ENCODE measurements around the gene CD8A. TPM values are rescaled to one million over a fixed set of nuclear protein-coding genes. Genes with fewer than 3 reads are reported as not detected.
A peak's percentile ranks its signal among the peaks of the same experiment; 100 is the strongest.

CD8A gene
- total and polyA plus RNA-seq, 8 donors: 0.39 to 2.0 (median 1.2) TPM

GRCh38 chr2:86788881-86789686 lies 1.6 kb downstream of the CD8A start:
- WGBS, 2 donors: 8 to 9% methylated on average over 64 of the region's 64 CpGs
- Histone ChIP-seq H3K27ac (no peak overlapping the region), H3K9me3 (no peaks in the 10 kb centered on the region), H3K4me1 (peaks cover 0 to 16% (median 9%) of the 10 kb centered on the region in 3 donors), H3K4me3 (peak overlapping the region in 1 of 4 donors; percentile 20), H3K27me3 (peaks cover 0 to 42% (median 12%) of the 10 kb centered on the region in 4 donors), H3K36me3 (no peaks in the 10 kb centered on the region)
- intact Hi-C loops (cut with DNase I): no loop called here
- no peak for FAIRE-seq
- peak in 2 of 6 donors; percentile 62 to 64 for DNase-seq
- no peak for ATAC-seq
- TF ChIP-seq CTCF (IDR thresholded peaks at IDR 0.05): no peak

GRCh38 chr2:86788165-86788564 lies 2.5 kb downstream of the CD8A start:
- peak in 2 of 4 donors; percentile 24 to 29 for ATAC-seq
- no peaks in the 10 kb centered on the region for H3K36me3 ChIP-seq
- peaks cover 0 to 38% (median 12%) of the 10 kb centered on the region in 4 donors for H3K27me3 ChIP-seq
- 43 to 45% methylated on average over 7 of the region's 7 CpGs for whole genome bisulfite sequencing, 2 donors
- H3K4me3 ChIP-seq: no peak overlapping the region
- H3K4me1 ChIP-seq: peaks cover 0 to 16% (median 9%) of the 10 kb centered on the region in 3 donors
- intact Hi-C loops (cut with DNase I): no loop called here
- no peak overlapping the region for H3K27ac ChIP-seq
- no peak for TF ChIP-seq CTCF (IDR thresholded peaks at IDR 0.05)
- no peak for DNase-seq
- H3K9me3 ChIP-seq: no peaks in the 10 kb centered on the region
- no peak for FAIRE-seq

- no peak for TF ChIP-seq CTCF (IDR thresholded peaks at IDR 0.05)
- DNase-seq: no peak
- Histone ChIP-seq H3K4me3 (no peak overlapping the region), H3K27ac (no peak overlapping the region), H3K36me3 (no peaks in the 10 kb centered on the region), H3K4me1 (peaks cover 0 to 16% (median 9%) of the 10 kb centered on the region in 3 donors), H3K9me3 (no peaks in the 10 kb centered on the region), H3K27me3 (peaks cover 0 to 33% (median 12%) of the 10 kb centered on the region in 4 donors)
- 6 to 7% methylated on average over 2 of the region's 2 CpGs for WGBS, 2 donors
- ATAC-seq: peak in 2 of 4 donors; percentile 8 to 25
- FAIRE-seq: no peak
- intact Hi-C loops (cut with DNase I): no loop called here
These were observed 3.0 kb downstream of the CD8A start for GRCh38 chr2:86787736-86788135.

GRCh38 chr2:86786001-86786536 lies 4.6 kb downstream of the CD8A start:
- intact Hi-C loops (cut with DNase I): no loop called here
- no peak for DNase-seq

More at GRCh38 chr2:86786001-86786536, 4.6 kb downstream of the CD8A start:
- TF ChIP-seq CTCF (IDR thresholded peaks at IDR 0.05): no peak
- no peaks in the 10 kb centered on the region for H3K9me3 ChIP-seq
- H3K36me3 ChIP-seq: no peaks in the 10 kb centered on the region
- H3K4me3 ChIP-seq: no peak overlapping the region
- ATAC-seq: peak in 1 of 4 donors; percentile 6
- FAIRE-seq: no peak
- no peak overlapping the region for H3K27ac ChIP-seq
- WGBS, 2 donors: 36 to 39% methylated on average over 10 of the region's 10 CpGs
- peaks cover 0 to 20% (median 7%) of the 10 kb centered on the region in 4 donors for H3K27me3 ChIP-seq
- peaks cover 0 to 12% (median 9%) of the 10 kb centered on the region in 3 donors for H3K4me1 ChIP-seq

Measured in pancreas (tissue), 10 donors.